HG02798 (cell line): ENCODE data around the gene KPRP.

Experiments used
- ATAC-seq: cut with Tn5 transposase; IDR thresholded peaks from one replicate; pipeline ENCODE4 v1.9.1; 2021; ENCODE audit warnings: mild to moderate bottlenecking; ENCODE audit not compliant: unreplicated experiment, poor library complexity

KPRP gene

GRCh38 chr1:152757747-152758146 is at the start of gene KPRP:
KPRP (plus strand) TSS chr1:152758025; CDS start chr1:152759589, 1,564 bp downstream.
- ATAC-seq: no peak

- ATAC-seq: no peak
These were observed 39.6 kb upstream of the KPRP start for GRCh38 chr1:152718238-152718637.

GRCh38 chr1:152725261-152725660 is 32.6 kb upstream of the KPRP start:
- ATAC-seq: no peak

GRCh38 chr1:152728986-152729385 is 28.8 kb upstream of the KPRP start:
- ATAC-seq: no peak

- ATAC-seq: no peak
These were observed 22.2 kb upstream of the KPRP start for GRCh38 chr1:152735648-152736047.

- ATAC-seq: no peak
These were observed 19.8 kb upstream of the KPRP start for GRCh38 chr1:152737997-152738396.

- ATAC-seq: no peak
These were observed 18.0 kb upstream of the KPRP start for GRCh38 chr1:152739841-152740240.

- no peak for ATAC-seq
These were observed 16.2 kb upstream of the KPRP start for GRCh38 chr1:152741656-152742055.

GRCh38 chr1:152743371-152744145 is 14.3 kb upstream of the KPRP start:
- no peak for ATAC-seq

- ATAC-seq: no peak
These were observed 12.5 kb upstream of the KPRP start for GRCh38 chr1:152745289-152745704.

GRCh38 chr1:152745765-152746444 is 11.9 kb upstream of the KPRP start:
- ATAC-seq: no peak

GRCh38 chr1:152747831-152748230 is 10.0 kb upstream of the KPRP start:
- ATAC-seq: no peak

GRCh38 chr1:152752225-152752624 is 5.6 kb upstream of the KPRP start:
- no peak for ATAC-seq

- no peak for ATAC-seq
These were observed 4.2 kb upstream of the KPRP start for GRCh38 chr1:152753586-152753985.

- ATAC-seq: no peak
These were observed 953 bp upstream of the KPRP start for GRCh38 chr1:152756872-152757271.

GRCh38 chr1:152758636-152759035 is 811 bp downstream of the KPRP start:
- ATAC-seq: no peak

GRCh38 chr1:152759453-152760173 is 1.8 kb downstream of the KPRP start:
- no peak for ATAC-seq

- ATAC-seq: no peak
These were observed 2.8 kb downstream of the KPRP start for GRCh38 chr1:152760551-152761190.

- ATAC-seq: no peak
These were observed 3.9 kb downstream of the KPRP start for GRCh38 chr1:152761609-152762213.

GRCh38 chr1:152768847-152769533 is 11.2 kb downstream of the KPRP start:
- ATAC-seq: no peak
